Cardiac fibroblast (primary cell): ENCODE results near the gene NUDT21.
"Not testable (repeated sequence)": the region's sequence is repeated elsewhere in the genome, so short reads cannot be mapped to it uniquely, and the experiment has no call there.

Experiments used
- DNase-seq, 2 donors: peaks; one replicate each; pipeline versions ENCODE4 v3.0.0 to v3.0.0-alpha.2; 2010; ENCODE audit warnings: low read depth in 2 of 2
- H3K4me3 ChIP-seq, 2 donors: replicated peaks in 1 of 2; 1 replicate in 1 of 2; 2 replicates in 1 of 2; pipeline ENCODE4 v1.5.1; 2011; ENCODE audit warnings: low read depth in 2 of 2, low read length in 2 of 2, mild to moderate bottlenecking in 2 of 2, moderate library complexity in 1 of 2
- TF ChIP-seq, protein P1 (sequence below): IDR thresholded peaks from one replicate; pipeline ENCODE4 v1.5.1; 2011; ENCODE audit warnings: low read depth, mild to moderate bottlenecking, low read length, inconsistent platforms

NUDT21 gene

DNA sequence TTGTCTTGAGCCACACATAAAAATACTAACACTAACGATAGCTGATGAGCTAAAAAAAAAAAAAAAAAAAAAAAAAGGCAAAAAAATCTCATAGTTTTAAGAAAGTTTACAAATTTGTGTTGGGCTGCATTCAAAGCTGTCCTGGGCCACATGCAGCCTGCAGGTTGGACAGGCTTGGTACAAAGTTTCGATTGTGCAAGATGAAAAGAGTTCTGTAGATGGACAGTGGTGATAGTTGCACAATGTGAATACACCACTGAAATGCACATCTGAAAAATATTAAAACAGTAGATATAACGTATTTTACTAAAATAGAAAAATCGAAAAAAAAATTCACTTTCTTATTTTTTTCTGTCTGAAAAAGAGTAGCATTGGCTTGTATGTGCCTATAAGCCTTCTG, 68.7 kb downstream of the NUDT21 start:
- H3K4me3 ChIP-seq = no peak overlapping the region
- DNase-seq = no peak
- TF ChIP-seq, protein P1, sequence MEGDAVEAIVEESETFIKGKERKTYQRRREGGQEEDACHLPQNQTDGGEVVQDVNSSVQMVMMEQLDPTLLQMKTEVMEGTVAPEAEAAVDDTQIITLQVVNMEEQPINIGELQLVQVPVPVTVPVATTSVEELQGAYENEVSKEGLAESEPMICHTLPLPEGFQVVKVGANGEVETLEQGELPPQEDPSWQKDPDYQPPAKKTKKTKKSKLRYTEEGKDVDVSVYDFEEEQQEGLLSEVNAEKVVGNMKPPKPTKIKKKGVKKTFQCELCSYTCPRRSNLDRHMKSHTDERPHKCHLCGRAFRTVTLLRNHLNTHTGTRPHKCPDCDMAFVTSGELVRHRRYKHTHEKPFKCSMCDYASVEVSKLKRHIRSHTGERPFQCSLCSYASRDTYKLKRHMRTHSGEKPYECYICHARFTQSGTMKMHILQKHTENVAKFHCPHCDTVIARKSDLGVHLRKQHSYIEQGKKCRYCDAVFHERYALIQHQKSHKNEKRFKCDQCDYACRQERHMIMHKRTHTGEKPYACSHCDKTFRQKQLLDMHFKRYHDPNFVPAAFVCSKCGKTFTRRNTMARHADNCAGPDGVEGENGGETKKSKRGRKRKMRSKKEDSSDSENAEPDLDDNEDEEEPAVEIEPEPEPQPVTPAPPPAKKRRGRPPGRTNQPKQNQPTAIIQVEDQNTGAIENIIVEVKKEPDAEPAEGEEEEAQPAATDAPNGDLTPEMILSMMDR = no peak

DNA sequence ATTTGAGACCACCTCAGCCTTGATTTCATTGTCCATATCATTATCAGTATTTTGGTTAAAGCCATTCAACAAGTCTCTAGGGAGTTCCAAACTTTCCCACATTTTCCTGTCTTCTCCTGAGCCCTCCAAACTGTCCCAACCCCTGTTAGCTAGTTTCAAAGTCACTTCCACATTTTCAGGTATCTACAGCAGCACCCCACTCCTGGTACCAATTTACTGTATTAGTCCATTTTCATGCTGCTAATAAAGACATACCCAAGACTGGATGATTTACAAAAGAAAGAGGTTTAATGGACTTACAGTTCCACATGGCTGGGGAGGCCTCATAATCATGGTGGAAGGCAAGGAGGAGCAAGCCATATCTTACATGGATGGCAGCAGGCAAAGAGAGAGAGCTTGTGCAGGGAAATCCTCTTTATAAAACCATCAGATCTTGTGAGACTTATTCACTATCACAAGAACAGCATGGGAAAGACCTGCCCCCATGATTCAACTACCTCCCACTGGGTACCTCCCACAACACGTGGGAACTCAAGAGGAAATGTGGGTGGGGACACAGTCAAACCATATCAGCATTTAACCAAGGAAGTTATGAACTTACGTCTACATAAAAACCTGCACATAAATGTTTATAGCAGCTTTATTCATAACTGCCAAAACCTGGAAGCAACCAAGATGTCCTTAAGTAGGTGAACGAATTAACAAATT, 70.2 kb downstream of the NUDT21 start:
- not testable (repeated sequence) for DNase-seq, H3K4me3 ChIP-seq
